GM21576 (cell line): ENCODE measurements around the gene SS18L1.
"Not testable (repeated sequence)": the region's sequence is repeated elsewhere in the genome, so short reads cannot be mapped to it uniquely, and the experiment has no call there.

ENCODE experiments used
- ATAC-seq: cut with Tn5 transposase; IDR thresholded peaks from one replicate; pipeline ENCODE4 v1.9.1; 2021; ENCODE audit warnings: mild to moderate bottlenecking, moderate library complexity; ENCODE audit not compliant: unreplicated experiment

SS18L1 gene

GRCh38 chr20:62136283-62137091, 7.1 kb upstream of the SS18L1 start:
- no peak for ATAC-seq

GRCh38 chr20:62137092-62137384, 6.5 kb upstream of the SS18L1 start:
- no peak for ATAC-seq

DNA sequence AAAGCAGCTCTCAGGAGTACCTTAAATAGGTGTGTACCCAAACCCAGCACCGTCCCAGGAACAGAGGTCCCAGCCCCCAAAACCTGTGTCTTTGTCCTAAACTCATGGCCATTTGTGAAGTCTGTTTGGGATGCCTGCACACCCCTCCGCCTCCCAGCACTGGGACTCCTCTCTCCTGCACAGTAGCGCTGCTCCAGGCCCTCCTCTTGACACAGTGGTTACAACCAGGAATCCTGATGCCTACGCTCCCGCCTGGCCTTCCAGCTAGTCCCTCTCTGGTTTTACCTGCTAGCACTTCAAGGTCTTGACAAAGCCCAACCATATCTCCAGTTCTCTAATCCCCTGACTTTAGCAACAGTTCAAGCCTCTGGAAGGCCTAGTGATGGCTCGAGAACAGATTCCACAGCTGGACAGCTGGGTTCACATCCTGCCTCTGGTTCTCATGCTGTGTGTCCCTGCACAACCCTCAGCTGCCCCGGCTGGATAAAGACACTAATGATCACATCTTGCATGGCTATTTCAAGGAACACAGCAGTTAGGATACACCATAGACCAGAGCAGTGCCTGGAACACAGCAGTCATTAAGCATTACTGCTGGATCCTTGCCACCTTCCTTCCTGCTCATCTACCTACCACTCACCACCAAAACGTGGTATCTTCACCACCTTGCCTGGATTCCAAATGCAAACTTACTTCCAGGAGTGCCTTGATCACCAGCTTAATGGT, 5.9 kb upstream of the SS18L1 start:
- ATAC-seq, result no peak

DNA sequence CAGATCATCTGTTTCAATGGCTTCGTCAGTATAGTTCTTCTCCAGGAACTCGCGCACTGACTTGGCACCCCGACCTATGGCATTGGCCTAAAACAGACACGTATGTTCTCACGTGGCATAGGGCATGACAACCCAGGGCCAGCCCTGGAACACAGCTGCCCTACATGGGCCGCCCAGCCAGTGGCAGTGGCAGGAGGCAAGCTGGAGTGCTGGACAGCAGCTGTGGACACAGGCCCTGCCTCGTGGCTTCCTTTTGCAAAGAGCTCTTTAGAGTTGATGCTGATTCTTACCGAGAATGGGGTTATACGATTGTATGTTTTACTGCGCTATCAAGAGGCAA, 5.4 kb upstream of the SS18L1 start:
- no peak for ATAC-seq

DNA sequence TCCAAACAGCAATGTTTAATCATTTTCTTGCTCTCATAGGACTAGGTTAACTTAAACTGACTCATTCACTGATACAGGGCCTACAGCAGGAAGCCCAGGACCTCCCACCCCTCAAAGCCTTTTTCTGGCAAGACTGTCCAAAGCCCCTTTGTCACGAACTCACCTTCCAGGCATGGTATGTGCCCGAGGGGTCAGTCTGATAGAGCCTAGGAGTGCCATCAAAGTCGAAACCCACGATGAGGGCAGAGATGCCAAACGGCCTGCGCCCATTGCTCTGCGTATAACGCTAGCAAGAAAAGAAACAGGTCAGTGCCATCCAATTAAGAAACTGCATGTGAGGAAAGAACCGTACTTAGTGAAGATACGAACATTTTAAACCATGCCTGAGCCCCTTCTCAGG, 4.7 kb upstream of the SS18L1 start:
- ATAC-seq, result no peak

DNA sequence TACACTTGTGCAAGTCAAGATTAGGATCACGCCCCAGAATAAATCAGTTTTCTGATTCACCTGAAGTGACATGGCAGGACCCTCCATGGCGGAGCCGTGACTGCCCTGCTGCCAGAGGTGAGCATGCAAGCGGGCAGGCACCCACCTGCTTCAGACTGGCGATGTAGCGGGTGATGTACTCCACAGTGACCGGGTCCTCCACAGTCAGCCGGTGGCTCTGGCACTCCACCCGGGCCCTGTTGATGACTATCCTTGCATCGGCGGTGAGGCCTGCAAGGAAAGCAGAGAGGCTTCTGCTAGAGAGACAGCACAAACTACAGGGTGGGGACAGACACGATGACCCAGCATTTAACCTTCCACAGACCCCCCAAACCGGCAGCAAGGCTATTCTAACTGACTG, 3.9 kb upstream of the SS18L1 start:
- ATAC-seq, result no peak

- ATAC-seq, result no peak
Observed at GRCh38 chr20:62141043-62141396, 2.5 kb upstream of the SS18L1 start.

- ATAC-seq, result no peak
Observed at GRCh38 chr20:62141397-62142251, 1.9 kb upstream of the SS18L1 start.

DNA sequence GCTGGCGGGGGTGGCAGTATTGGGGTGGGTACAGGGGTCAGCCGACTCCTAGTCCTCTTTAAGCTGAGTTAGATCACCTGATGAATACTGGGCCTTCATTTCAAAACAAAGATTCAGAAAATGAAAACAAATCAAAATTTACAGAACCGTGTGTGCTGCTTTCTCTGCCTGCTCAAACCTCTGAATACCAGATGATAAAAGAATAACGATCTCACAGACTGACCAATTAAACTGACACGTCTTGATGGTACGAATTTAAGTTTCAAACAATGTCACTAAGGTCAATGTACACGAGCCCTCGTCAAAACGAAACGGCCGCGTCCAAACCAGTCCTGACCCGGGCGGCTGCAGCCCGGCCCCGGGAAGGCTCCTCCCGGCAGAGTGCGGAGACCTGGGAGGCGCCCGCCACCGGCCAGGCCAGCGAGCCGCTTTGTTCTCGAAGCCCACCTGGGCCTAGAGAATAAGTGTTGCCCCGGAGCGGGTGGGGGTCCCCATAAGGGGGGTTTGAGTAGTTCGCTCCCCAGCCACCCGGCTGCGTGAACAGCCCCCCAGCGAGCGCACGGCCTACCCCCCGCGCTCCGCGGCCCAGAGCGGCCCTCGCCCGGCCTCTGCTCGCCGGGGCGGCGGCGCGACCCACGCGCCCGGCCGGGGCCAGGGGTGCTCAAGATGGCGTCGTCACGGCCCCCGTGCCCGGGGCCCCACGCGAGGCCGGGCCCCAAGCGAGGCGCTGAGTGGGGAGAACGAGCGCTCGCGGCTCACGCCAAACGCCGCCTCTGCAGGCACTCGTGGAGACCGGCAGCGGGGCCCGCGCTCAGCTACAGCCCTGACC, 1.1 kb upstream of the SS18L1 start:
- ATAC-seq, result peak; percentile 2

GRCh38 chr20:62143957-62144825, 622 bp downstream of the SS18L1 start:
- ATAC-seq, result no peak

GRCh38 chr20:62145688-62146018, 2.1 kb downstream of the SS18L1 start:
- ATAC-seq, result no peak

DNA sequence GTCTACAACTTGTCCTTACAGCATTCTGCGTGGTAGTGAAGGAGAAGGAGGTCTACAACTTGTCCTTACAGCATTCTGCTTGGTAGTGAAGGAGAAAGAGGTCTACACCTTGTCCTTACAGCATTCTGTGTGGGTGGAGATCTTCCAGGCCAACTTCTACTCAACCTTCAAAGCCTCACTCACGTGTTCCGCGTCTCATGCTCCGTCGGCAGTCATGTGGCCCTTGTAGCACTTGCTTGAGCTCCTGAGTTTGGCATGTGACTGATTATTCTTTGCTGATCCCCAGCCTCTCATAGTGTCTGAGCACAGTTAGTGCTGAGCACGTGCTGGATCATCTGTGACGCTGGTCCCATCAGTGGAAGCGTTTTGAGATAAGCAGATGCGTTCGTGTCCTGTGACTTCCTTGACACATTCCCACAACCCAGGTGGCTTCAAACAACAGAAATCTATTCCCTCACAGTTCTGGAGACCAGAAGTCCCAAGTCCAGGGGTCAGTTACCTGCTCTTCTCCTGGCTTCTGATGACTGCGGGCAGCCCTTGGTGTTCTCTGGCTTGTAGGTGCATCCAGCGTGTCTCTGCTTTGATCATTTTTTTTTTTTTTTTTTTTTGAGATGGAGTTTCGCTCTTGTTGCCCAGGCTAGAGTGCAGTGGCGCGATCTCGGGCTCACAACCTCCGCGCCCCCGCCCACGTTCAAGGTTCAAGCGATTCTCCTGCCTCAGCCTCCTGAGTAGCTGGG, 2.6 kb downstream of the SS18L1 start:
- no peak for ATAC-seq

DNA sequence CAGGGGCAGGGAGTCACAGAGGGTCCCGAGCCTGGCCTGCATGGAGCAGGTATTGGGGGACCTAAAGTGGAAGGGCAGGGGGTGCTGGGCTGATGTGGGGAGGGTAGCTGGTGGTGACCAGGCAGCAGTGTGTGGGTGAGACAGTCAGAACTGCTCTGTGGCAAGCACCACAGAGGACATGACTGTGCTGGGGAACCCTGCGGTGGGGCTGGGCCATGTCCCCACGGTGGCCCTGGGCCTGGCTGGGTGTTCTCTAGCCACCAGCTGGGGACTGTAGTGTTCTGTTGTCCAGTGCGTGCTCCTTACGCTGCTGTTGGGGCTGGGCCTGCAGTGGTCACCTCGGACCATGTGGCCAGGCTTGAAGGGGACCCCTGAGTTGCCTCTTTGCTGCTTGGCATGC, 3.6 kb downstream of the SS18L1 start:
- no peak for ATAC-seq

GRCh38 chr20:62147528-62147927, 4.0 kb downstream of the SS18L1 start:
- no peak for ATAC-seq

GRCh38 chr20:62148383-62148782, 4.8 kb downstream of the SS18L1 start:
- ATAC-seq, result not testable (repeated sequence)

DNA sequence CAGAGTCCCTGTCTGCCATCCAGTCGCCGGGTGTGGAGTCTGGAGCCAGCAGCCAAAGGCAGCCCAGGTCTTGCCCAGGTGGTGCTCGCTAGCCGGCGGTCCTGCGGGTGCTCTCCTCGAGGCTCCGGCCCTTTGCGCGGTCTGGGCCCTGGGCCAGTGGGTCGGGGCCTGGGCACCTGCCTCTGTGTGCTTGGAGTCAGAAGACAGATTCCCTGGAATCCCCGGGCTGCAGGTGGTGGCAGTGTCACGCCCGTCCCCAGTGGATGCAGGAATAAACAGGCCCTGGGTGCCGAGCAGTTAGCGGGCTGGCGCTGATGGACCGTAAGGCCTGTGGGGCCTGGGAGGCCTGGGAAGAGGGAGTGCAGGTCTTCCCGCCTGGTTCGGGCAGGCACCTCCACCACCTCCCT, 5.3 kb downstream of the SS18L1 start:
- ATAC-seq, result no peak

DNA sequence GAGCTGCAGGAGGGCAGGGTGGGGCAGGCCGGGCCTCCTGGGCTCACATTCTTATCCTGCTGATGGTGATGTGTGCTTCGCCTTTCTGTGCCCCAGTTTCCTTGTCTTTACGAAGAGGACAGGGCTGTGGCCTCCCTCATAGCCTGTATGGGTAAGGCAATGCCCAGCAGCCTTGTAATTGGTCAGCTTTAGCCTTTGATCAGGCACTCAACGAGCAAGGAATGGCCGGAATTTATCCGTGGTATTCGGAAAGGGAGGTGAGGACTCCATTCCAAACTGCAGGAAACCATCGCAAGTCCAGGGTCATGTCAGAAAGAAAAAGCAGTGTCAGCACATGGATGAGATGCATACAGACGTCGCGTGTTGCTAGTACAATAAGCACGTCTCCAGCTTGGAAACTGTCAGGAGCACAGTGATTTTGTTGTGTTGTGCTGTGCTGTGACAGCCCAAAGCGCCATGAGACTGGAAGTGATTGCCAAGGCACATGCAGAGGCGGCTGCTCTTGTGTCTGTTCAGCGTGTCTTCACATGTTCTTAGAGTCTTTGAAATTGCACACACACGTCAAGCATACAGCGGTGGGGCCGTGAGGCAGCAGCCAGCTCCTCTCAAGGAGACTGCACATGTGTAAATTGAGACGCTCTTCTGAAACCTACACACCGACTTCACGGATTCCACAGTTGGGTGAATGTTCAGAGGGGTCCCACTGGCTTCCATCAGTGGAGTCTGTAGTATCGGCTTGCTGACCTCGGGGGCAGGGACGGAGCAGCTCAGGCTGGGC, 6.2 kb downstream of the SS18L1 start:
- no peak for ATAC-seq

DNA sequence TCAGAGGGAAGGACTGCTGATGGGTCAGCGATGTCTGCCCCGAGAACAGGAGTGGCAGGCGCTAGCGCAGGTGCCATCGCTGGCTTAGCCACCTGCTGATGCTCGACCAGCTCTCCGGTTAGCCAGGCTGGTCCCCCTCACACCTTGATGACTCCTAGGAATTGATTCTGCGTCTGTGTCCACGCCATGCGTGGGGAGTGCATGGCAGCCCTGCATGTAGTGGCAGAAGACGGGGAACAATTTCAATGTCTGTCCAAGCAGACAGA, 6.7 kb downstream of the SS18L1 start:
- ATAC-seq, result no peak

DNA sequence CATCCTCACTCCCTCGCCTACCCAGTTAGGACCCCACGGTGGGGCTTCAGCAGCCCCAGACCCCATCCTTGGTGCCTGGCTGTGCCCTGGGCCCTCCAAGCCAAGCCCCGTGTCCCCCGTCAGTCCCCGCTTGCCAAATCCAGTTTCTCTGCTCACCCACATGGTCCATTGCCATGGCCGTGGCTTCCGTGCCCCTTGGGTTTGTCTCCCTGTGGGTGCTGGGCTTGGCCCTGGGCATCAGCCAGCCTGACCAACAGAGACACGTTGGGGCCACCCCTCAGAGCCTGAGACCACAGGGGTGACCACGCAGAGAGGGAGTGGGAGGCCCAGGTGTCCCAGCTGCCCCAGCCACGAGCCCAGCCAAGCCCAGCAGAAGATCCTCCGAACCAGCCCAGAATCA, 7.7 kb downstream of the SS18L1 start:
- ATAC-seq, result no peak
